ENCODE measurements around the gene WDR86. TPM values are rescaled to one million over a fixed set of nuclear protein-coding genes. Genes with fewer than 3 reads are reported as not detected.

The WDR86 gene
- total and polyA plus RNA-seq, 2 of the 8 experiments (the other 6 are each of a cell fraction or from before 2014, with no cell fraction given) = 12.7 to 15.8 TPM

- POLR2A ChIA-PET (ENCODE audit: partially characterized antibody) = interaction anchor here (0.6 to 1.7 kb wide), 4 partner anchors 10 to 83 kb away, joined by 3 to 5 read pairs (median 3); no protein-coding TSS in a partner anchor
- Histone ChIP-seq H3K27ac (ENCODE audit: low read depth, low read length) (no peak overlapping the region), H3K27me3 (replicated peaks in 1 of 4; ENCODE audit: control insufficient read depth in 3 of 4, extremely low read depth in 1 of 4, insufficient read depth in 3 of 4, low read length in 3 of 4) (peaks cover 0 to 28% (median 18%) of the 10 kb centered on the region in 4 experiments; a peak in 6 of 7 replicates)
Observed at GRCh38 chr7:151415375-151416105, 5.7 kb upstream of the WDR86 start.

More at GRCh38 chr7:151415375-151416105, 5.7 kb upstream of the WDR86 start:
- Histone ChIP-seq H2AK5ac (ENCODE audit: low read depth, low read length) (no peak overlapping the region), H3K23ac (ENCODE audit: insufficient read length) (no peak overlapping the region), H4K8ac (ENCODE audit: extremely low read depth, insufficient read depth, low read length) (no peak overlapping the region), H3K4ac (replicated peaks; ENCODE audit: insufficient read length, low read depth, low read length) (no peak overlapping the region), H4K5ac (ENCODE audit: insufficient read length, low read depth, low read length) (no peak overlapping the region), H2AFZ (ENCODE audit: low read length) (no peak overlapping the region), H3K36me3 (ENCODE audit: control insufficient read depth in 2 of 4, insufficient read depth in 4 of 4, low read length in 3 of 4) (no peaks in the 10 kb centered on the region), H2BK5ac (ENCODE audit: low read depth, low read length) (no peak overlapping the region), H3K79me2 (ENCODE audit: control insufficient read depth in 1 of 2, insufficient read depth in 2 of 2, low read length in 2 of 2) (no peaks in the 10 kb centered on the region), H3K4me2 (ENCODE audit: insufficient read depth in 1 of 2, low read depth in 2 of 2, low read length in 2 of 2) (0 out of 4 replicates have a peak overlapping the region, but pooled peaks of 1 of the 2 experiments have one; percentile 6), H4K20me1 (replicated peaks in 1 of 2; ENCODE audit: control insufficient read depth in 1 of 2, insufficient read depth in 2 of 2, low read length in 2 of 2) (no peaks in the 10 kb centered on the region), H3K14ac (ENCODE audit: insufficient read length) (no peak overlapping the region), H3K23me2 (ENCODE audit: low read depth, low read length) (peaks cover 2% of the 10 kb centered on the region; the same call in 1 of the 2 replicates), H2BK120ac (replicated peaks; ENCODE audit: low read depth, low read length) (no peak overlapping the region), H2BK12ac (ENCODE audit: low read depth, low read length) (no peak overlapping the region), H3K9ac (replicated peaks in 1 of 4; ENCODE audit: extremely low read depth in 1 of 4, low read depth in 3 of 4, low read length in 3 of 4) (no peak overlapping the region), H3K79me1 (ENCODE audit: low read depth, low read length) (no peaks in the 10 kb centered on the region), H2BK20ac (ENCODE audit: low read length) (no peak overlapping the region), H3K4me1 (replicated peaks in 1 of 4; ENCODE audit: control insufficient read depth in 3 of 4, insufficient read depth in 4 of 4, low read length in 3 of 4) (peaks cover 0 to 18% (median 11%) of the 10 kb centered on the region in 4 experiments; a peak in 6 of 7 replicates), H3K56ac (replicated peaks; ENCODE audit: insufficient read length, low read depth, low read length) (no peak overlapping the region), H3K4me3 (ENCODE audit: extremely low read depth in 1 of 4, insufficient read depth in 2 of 4, low read depth in 3 of 4, low read length in 4 of 4) (no peak overlapping the region), H4K91ac (replicated peaks; ENCODE audit: insufficient read length, low read length) (no peak overlapping the region), H2BK15ac (ENCODE audit: low read length) (no peak overlapping the region), H3K18ac (ENCODE audit: extremely low read depth, low read length) (no peak overlapping the region), H3K9me3 (ENCODE audit: insufficient read depth in 2 of 2, low read depth in 1 of 2, low read length in 1 of 2) (peaks cover 0 to 3% of the 10 kb centered on the region in 2 experiments; a peak in 1 of 4 replicates)
- CTCF ChIA-PET (ENCODE audit: partially characterized antibody) = interaction anchor here (1.2 to 1.7 kb wide), 6 partner anchors 11 to 171 kb away, joined by 3 to 6 read pairs (median 4); no protein-coding TSS in a partner anchor
- FAIRE-seq (no peak), DNase-seq (ENCODE audit: low read depth in 1 of 2, low spot score in 2 of 2) (no peak)
- TF ChIP-seq TBP (IDR thresholded peaks at IDR 0.05; ENCODE audit: low read depth, low read length) = no peak
- no peak for TF ChIP-seq BRCA1 (IDR thresholded peaks at IDR 0.05; ENCODE audit: low read depth, low read length)
- no peak for TF ChIP-seq POLR2A (IDR thresholded peaks at IDR 0.05; ENCODE audit: control extremely low read depth in 1 of 2, low read depth in 2 of 2, low read length in 2 of 2)
- TF ChIP-seq KDM4A (IDR thresholded peaks at IDR 0.05; ENCODE audit: low read depth, low read length, severe bottlenecking) = no peak
- TF ChIP-seq JUND (IDR thresholded peaks at IDR 0.05; ENCODE audit: low read length) = no peak
- no peak for TF ChIP-seq TAF7 (optimal IDR thresholded peaks at IDR 0.05; ENCODE audit: borderline replicate concordance, low read depth, low read length)
- TF ChIP-seq ATF2 (IDR thresholded peaks at IDR 0.05; ENCODE audit: low read length) = no peak
- 90% methylated on average over 3 of the region's 3 CpGs; no CpG with 5 or more reads in 1 of the 2 experiments for WGBS, 2 experiments (ENCODE audit: extremely low coverage in 1 of 2, insufficient coverage in 1 of 2, insufficient read length in 1 of 2, insufficient replicate concordance in 2 of 2, low coverage in 1 of 2, low lambda C conversion rate in 2 of 2, missing lambda C conversion rate in 1 of 2)
